ENCODE results near the gene STUM.
"Not testable (repeated sequence)": the region's sequence is repeated elsewhere in the genome, so short reads cannot be mapped to it uniquely, and the experiment has no call there.

Gene STUM

GRCh38 chr1:226548256-226549093, at the start of gene STUM:
TSS of gene STUM (plus strand) at chr1:226548764. CDS start at chr1:226548905, 141 bp downstream.
- H3K36me3 ChIP-seq (ENCODE audit: low read depth) = no peaks in the 10 kb centered on the region
- peak; percentile 62; the same call in 2 of the 3 replicates for ATAC-seq (ENCODE audit: low read depth)
- DNase-seq (ENCODE audit: low spot score) = no peak
- no peaks in the 10 kb centered on the region for H3K4me1 ChIP-seq (ENCODE audit: insufficient read depth, poor library complexity, severe bottlenecking)
- no peak for TF ChIP-seq CTCF (IDR thresholded peaks at IDR 0.05; ENCODE audit: poor library complexity, severe bottlenecking)
- H3K4me3 ChIP-seq (ENCODE audit: severe bottlenecking) = peak within 1 kb of the TSS; percentile 17
- no peak within 1 kb of the TSS for H3K27ac ChIP-seq (ENCODE audit: poor library complexity, severe bottlenecking)
- no peaks in the 10 kb centered on the region for H3K9me3 ChIP-seq (ENCODE audit: severe bottlenecking)
- peaks cover 16% of the 10 kb centered on the region for H3K27me3 ChIP-seq (ENCODE audit: insufficient read depth, poor library complexity, severe bottlenecking)

GRCh38 chr1:226499699-226500098, 48.9 kb upstream of the STUM start:
- ATAC-seq (ENCODE audit: low read depth); DNase-seq (ENCODE audit: low spot score): not testable (repeated sequence)

GRCh38 chr1:226506021-226506420, 42.5 kb upstream of the STUM start:
- no peak for ATAC-seq (ENCODE audit: low read depth)
- H3K27me3 ChIP-seq (ENCODE audit: insufficient read depth, poor library complexity, severe bottlenecking) = no peaks in the 10 kb centered on the region

More at GRCh38 chr1:226499699-226500098, 48.9 kb upstream of the STUM start:
- H3K27me3 ChIP-seq (ENCODE audit: insufficient read depth, poor library complexity, severe bottlenecking); H3K4me1 ChIP-seq (ENCODE audit: insufficient read depth, poor library complexity, severe bottlenecking); H3K9me3 ChIP-seq (ENCODE audit: severe bottlenecking); H3K4me3 ChIP-seq (ENCODE audit: severe bottlenecking); H3K27ac ChIP-seq (ENCODE audit: poor library complexity, severe bottlenecking); H3K36me3 ChIP-seq (ENCODE audit: low read depth): not testable (repeated sequence)

GRCh38 chr1:226506921-226507320, 41.6 kb upstream of the STUM start:
- DNase-seq (ENCODE audit: low spot score) (no peak), ATAC-seq (ENCODE audit: low read depth) (no peak)
- no peak overlapping the region for H3K4me3 ChIP-seq (ENCODE audit: severe bottlenecking)
- no peaks in the 10 kb centered on the region for H3K27me3 ChIP-seq (ENCODE audit: insufficient read depth, poor library complexity, severe bottlenecking)
- TF ChIP-seq CTCF (IDR thresholded peaks at IDR 0.05; ENCODE audit: poor library complexity, severe bottlenecking) = no peak
- H3K4me1 ChIP-seq (ENCODE audit: insufficient read depth, poor library complexity, severe bottlenecking) = no peaks in the 10 kb centered on the region
- H3K36me3 ChIP-seq (ENCODE audit: low read depth) = no peaks in the 10 kb centered on the region
- no peak overlapping the region for H3K27ac ChIP-seq (ENCODE audit: poor library complexity, severe bottlenecking)
- H3K9me3 ChIP-seq (ENCODE audit: severe bottlenecking) = no peaks in the 10 kb centered on the region

More at GRCh38 chr1:226506021-226506420, 42.5 kb upstream of the STUM start:
- Histone ChIP-seq H3K4me1 (ENCODE audit: insufficient read depth, poor library complexity, severe bottlenecking) (no peaks in the 10 kb centered on the region), H3K36me3 (ENCODE audit: low read depth) (no peaks in the 10 kb centered on the region), H3K27ac (ENCODE audit: poor library complexity, severe bottlenecking) (no peak overlapping the region), H3K9me3 (ENCODE audit: severe bottlenecking) (no peaks in the 10 kb centered on the region), H3K4me3 (ENCODE audit: severe bottlenecking) (no peak overlapping the region)
- DNase-seq (ENCODE audit: low spot score) = no peak
- TF ChIP-seq CTCF (IDR thresholded peaks at IDR 0.05; ENCODE audit: poor library complexity, severe bottlenecking) = no peak

GRCh38 chr1:226510453-226510852, 38.1 kb upstream of the STUM start:
- H3K36me3 ChIP-seq (ENCODE audit: low read depth) = no peaks in the 10 kb centered on the region
- H3K9me3 ChIP-seq (ENCODE audit: severe bottlenecking) = no peaks in the 10 kb centered on the region
- no peaks in the 10 kb centered on the region for H3K27me3 ChIP-seq (ENCODE audit: insufficient read depth, poor library complexity, severe bottlenecking)
- H3K27ac ChIP-seq (ENCODE audit: poor library complexity, severe bottlenecking) = no peak overlapping the region
- H3K4me1 ChIP-seq (ENCODE audit: insufficient read depth, poor library complexity, severe bottlenecking) = no peaks in the 10 kb centered on the region
- ATAC-seq (ENCODE audit: low read depth) (no peak), DNase-seq (ENCODE audit: low spot score) (no peak)
- TF ChIP-seq CTCF (IDR thresholded peaks at IDR 0.05; ENCODE audit: poor library complexity, severe bottlenecking) = no peak
- H3K4me3 ChIP-seq (ENCODE audit: severe bottlenecking) = no peak overlapping the region
